CD4-positive, alpha-beta memory T cell (primary cell): ENCODE data around the gene THEMIS. TPM values are rescaled to one million over a fixed set of nuclear protein-coding genes. Genes with fewer than 3 reads are reported as not detected.

Experiments
- CTCF ChIA-PET: fragments of 350-600 bp; sonication (Branson Sonifier 250); formaldehyde crosslinking; loops from one replicate; lab custom pipeline; 2021; ENCODE audit warnings: inconsistent platforms; ENCODE audit not compliant: partially characterized antibody; lab: Charles Lee
- POLR2A ChIA-PET: fragments of 350-600 bp; sonication (Branson Sonifier 250); formaldehyde crosslinking; loops from one replicate; lab custom pipeline; 2021; ENCODE audit not compliant: partially characterized antibody; lab: Charles Lee
- DNase-seq, 5 donors: peaks; one replicate each; pipeline versions ENCODE4 v3.0.0 to v3.0.0-alpha.2; 2020 to 2022; ENCODE audit warnings: mixed read lengths in 1 of 5
- H3K27ac ChIP-seq: one replicate; pipeline ENCODE4 v1.7.0; 2013; ENCODE audit warnings: low read depth, low read length
- H3K27me3 ChIP-seq: 2 replicates; pipeline ENCODE4 v1.7.0; 2013; ENCODE audit warnings: mild to moderate bottlenecking, low read length, moderate library complexity; ENCODE audit not compliant: insufficient read depth
- H3K36me3 ChIP-seq: 2 replicates; pipeline ENCODE4 v1.7.0; 2013; ENCODE audit warnings: mild to moderate bottlenecking, low read length, moderate library complexity; ENCODE audit not compliant: insufficient read depth
- H3K4me1 ChIP-seq: 2 replicates; pipeline ENCODE4 v1.7.0; 2013; ENCODE audit warnings: mild to moderate bottlenecking, low read length, moderate library complexity; ENCODE audit not compliant: insufficient read depth
- H3K4me3 ChIP-seq, 2 donors: one replicate each; pipeline ENCODE4 v1.7.0; 2013; ENCODE audit warnings: low read length in 2 of 2, mild to moderate bottlenecking in 1 of 2
- H3K9me3 ChIP-seq, 2 donors: one replicate each; pipeline ENCODE4 v1.7.0; 2013; ENCODE audit warnings: low read length in 2 of 2, control low read depth in 1 of 2; ENCODE audit not compliant: control insufficient read depth in 1 of 2
- H3K27ac Mint-ChIP-seq, 7 donors: one replicate each; pipeline ENCODE4 v1.8.0; 2020 to 2021; ENCODE audit warnings: mixed read lengths in 7 of 7, mild to moderate bottlenecking in 6 of 7, inconsistent platforms in 3 of 7, moderate library complexity in 3 of 7
- H3K27me3 Mint-ChIP-seq, 2 donors: one replicate each; pipeline ENCODE4 v1.8.0; 2020 to 2021; ENCODE audit warnings: mixed read lengths in 2 of 2
- H3K36me3 Mint-ChIP-seq, 2 donors: one replicate each; pipeline ENCODE4 v1.8.0; 2020 to 2021; ENCODE audit warnings: mixed read lengths in 2 of 2, inconsistent platforms in 1 of 2, mild to moderate bottlenecking in 1 of 2
- H3K4me1 Mint-ChIP-seq, 4 donors: one replicate each; pipeline ENCODE4 v1.8.0; 2020 to 2021; ENCODE audit warnings: mixed read lengths in 4 of 4, mild to moderate bottlenecking in 1 of 4
- H3K4me3 Mint-ChIP-seq, 8 donors: one replicate each; pipeline ENCODE4 v1.8.0; 2020 to 2021; ENCODE audit warnings: mixed read lengths in 8 of 8, mild to moderate bottlenecking in 7 of 8, moderate library complexity in 6 of 8, inconsistent platforms in 3 of 8
- H3K9me3 Mint-ChIP-seq, 8 donors: one replicate each; pipeline ENCODE4 v1.8.0; 2020 to 2021; ENCODE audit warnings: mixed read lengths in 8 of 8, mild to moderate bottlenecking in 5 of 8, inconsistent platforms in 3 of 8, moderate library complexity in 1 of 8
- intact Hi-C: fragments of 100-400 bp; cut with micrococcal nuclease; formaldehyde crosslinking; loops from one replicate; pipeline ENCODE4 v1.15.1; 2023
- polyA plus RNA-seq, 2 donors: library from polyadenylated mRNA; unstranded; fragments of 300-500 nt; fragmentation: Illumina TruSeq; gene quantifications; one replicate each; pipeline ENCODE4 v1.2.3, GENCODE V29; 2021
- total RNA-seq, 2 experiments: library from RNA; stranded (reverse); gene quantifications; one replicate each; pipeline ENCODE4 v1.2.3, GENCODE V29; 2021

The THEMIS gene
- total and polyA plus RNA-seq, 4 experiments from 2014 or later = 58.1 to 112 (median 70.9) TPM

DNA sequence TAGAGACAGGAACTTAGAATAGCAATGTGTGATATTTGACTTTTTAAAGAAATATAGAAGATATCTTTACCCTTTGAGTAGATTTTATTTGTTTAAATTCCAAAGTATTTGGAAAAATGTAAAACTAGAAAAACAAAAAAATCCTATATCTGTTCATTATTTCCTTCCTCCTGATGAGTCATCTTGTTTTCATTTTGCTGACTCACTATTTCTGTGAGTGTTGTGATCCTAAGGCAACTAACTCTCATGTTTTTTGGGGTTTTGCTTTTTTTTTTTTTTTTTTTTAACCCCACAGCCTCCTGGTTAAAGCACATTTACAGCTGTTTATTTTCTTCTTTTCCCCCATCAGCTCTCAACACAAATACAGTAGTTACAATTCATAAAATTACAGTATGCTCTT lies 37.8 kb upstream of the THEMIS start:
- H3K4me1 ChIP-seq = peaks cover 41% of the 10 kb centered on the region
- intact Hi-C loops = no loop called here
- H3K4me3 ChIP-seq = no peak overlapping the region
- Mint-ChIP-seq H3K27ac (peak overlapping the region in 6 of 7 donors; percentile 18 to 85 (median 72)), H3K4me3 (peak overlapping the region in 1 of 8 donors; percentile 64), H3K36me3 (peaks cover 0 to 3% of the 10 kb centered on the region in 2 donors), H3K4me1 (peaks cover 30 to 55% (median 39%) of the 10 kb centered on the region in 4 donors), H3K9me3 (no peaks in the 10 kb centered on the region), H3K27me3 (no peaks in the 10 kb centered on the region)
- H3K27me3 ChIP-seq = no peaks in the 10 kb centered on the region
- no peaks in the 10 kb centered on the region for H3K36me3 ChIP-seq
- ChIA-PET CTCF (interaction anchor here (1.0 to 2.6 kb wide), 3 partner anchors 11 to 83 kb away, joined by 4 to 7 read pairs (median 4); no protein-coding TSS in a partner anchor), POLR2A (interaction anchor here (0.8 to 8.6 kb wide), 4 partner anchors 21 to 39 kb away, joined by 3 to 77 read pairs (median 38); partner anchors contain the start of gene THEMIS)
- DNase-seq = peak in 3 of 5 donors; percentile 22 to 31 (median 30)
- H3K27ac ChIP-seq = no peak overlapping the region
- H3K9me3 ChIP-seq = no peaks in the 10 kb centered on the region

DNA sequence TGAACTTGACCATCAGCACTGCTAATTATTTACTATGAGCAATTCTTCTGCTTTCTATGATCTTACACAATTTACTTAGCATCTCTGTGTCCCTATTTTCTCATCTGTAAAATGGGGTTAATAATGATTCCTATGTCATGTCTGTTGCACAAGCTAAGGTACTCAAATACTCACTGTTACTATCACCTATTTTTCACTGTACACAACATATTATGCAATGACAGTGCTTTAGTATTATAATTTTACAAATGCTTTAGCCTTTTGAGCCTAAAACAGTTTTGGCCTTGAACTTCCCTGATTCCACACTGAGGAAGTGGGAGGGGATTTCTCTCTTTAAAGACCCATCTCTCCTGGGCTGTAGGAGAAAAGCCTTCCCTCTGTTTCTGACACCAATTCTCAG lies 36.9 kb upstream of the THEMIS start:
- Histone ChIP-seq H3K27me3 (no peaks in the 10 kb centered on the region), H3K9me3 (peaks cover 0 to 1% of the 10 kb centered on the region in 2 donors), H3K36me3 (no peaks in the 10 kb centered on the region), H3K4me1 (peaks cover 50% of the 10 kb centered on the region), H3K4me3 (no peak overlapping the region), H3K27ac (no peak overlapping the region)
- Mint-ChIP-seq H3K27ac (peak overlapping the region in 4 of 7 donors; percentile 43 to 85 (median 63)), H3K4me1 (peaks cover 37 to 65% (median 47%) of the 10 kb centered on the region in 4 donors), H3K9me3 (peaks cover 0 to 7% (median 5%) of the 10 kb centered on the region in 8 donors), H3K36me3 (peaks cover 3 to 10% of the 10 kb centered on the region in 2 donors), H3K4me3 (no peak overlapping the region), H3K27me3 (no peaks in the 10 kb centered on the region)
- DNase-seq = no peak
- POLR2A ChIA-PET = interaction anchor here (1.6 to 8.6 kb wide), 4 partner anchors 13 to 38 kb away, joined by 3 to 77 read pairs (median 50); partner anchors contain the start of gene THEMIS
- intact Hi-C loops = no loop called here
- CTCF ChIA-PET = interaction anchor here (1.3 to 2.6 kb wide), 2 partner anchors 12 to 82 kb away, joined by 4 to 7 read pairs; no protein-coding TSS in a partner anchor

DNA sequence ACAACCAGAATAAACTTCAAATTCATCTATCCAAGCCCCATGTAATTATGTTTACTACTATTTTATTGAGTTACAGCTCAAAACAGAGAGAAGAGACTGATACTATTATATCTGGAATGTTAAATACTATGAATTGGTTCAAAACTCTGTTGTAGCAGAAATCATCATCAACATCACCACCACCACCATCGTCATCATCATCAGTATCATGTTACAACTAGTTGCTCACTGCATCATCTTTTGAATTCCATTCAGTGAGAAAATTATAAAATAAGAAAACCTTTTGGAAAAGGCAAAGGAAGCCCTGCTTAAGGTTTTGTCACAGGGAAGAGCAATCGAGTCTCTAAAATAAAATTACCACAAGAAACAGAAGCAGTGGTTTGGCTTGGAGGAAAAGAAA lies 36.2 kb upstream of the THEMIS start:
- POLR2A ChIA-PET = interaction anchor here (1.6 to 8.6 kb wide), 5 partner anchors 14 to 37 kb away, joined by 3 to 77 read pairs (median 27); partner anchors contain the start of gene THEMIS
- H3K27me3 Mint-ChIP-seq = no peaks in the 10 kb centered on the region
- H3K9me3 ChIP-seq = peaks cover 0 to 5% of the 10 kb centered on the region in 2 donors
- peaks cover 38 to 68% (median 48%) of the 10 kb centered on the region in 4 donors for H3K4me1 Mint-ChIP-seq
- no peak overlapping the region for H3K4me3 Mint-ChIP-seq
- no peaks in the 10 kb centered on the region for H3K36me3 ChIP-seq
- intact Hi-C loops = no loop called here
- peaks cover 0 to 11% (median 8%) of the 10 kb centered on the region in 8 donors for H3K9me3 Mint-ChIP-seq
- H3K4me3 ChIP-seq = no peak overlapping the region
- CTCF ChIA-PET = interaction anchor here (1.5 to 2.6 kb wide), 2 partner anchors 31 to 82 kb away, joined by 4 to 7 read pairs; no protein-coding TSS in a partner anchor
- peaks cover 54% of the 10 kb centered on the region for H3K4me1 ChIP-seq
- H3K27ac ChIP-seq = no peak overlapping the region
- H3K27ac Mint-ChIP-seq = peak overlapping the region in 5 of 7 donors; percentile 4 to 75 (median 44)
- no peak for DNase-seq
- H3K27me3 ChIP-seq = no peaks in the 10 kb centered on the region
- H3K36me3 Mint-ChIP-seq = peaks cover 3 to 12% of the 10 kb centered on the region in 2 donors

DNA sequence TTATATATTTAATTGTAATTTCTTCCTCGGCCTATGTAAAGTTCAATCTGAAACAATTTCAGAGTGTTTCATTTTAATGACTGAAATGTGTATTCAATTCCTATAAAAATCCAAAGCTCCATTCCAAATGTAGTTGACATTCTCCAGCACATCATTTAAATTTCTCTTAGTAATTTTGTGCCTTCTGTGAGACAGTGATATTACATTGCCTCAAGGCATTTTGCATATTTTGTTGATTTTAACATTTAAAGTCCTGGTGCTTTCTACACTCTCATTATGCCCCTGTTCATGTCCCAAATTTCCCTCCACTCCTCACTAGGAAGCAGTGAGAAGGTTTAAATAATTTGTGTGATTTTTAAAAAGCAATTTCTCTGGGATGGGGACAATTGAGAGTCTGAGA lies 34.1 kb upstream of the THEMIS start:
- Mint-ChIP-seq H3K27ac (peak overlapping the region; percentile 86 to 97 (median 92)), H3K9me3 (peaks cover 0 to 15% (median 9%) of the 10 kb centered on the region in 8 donors), H3K27me3 (no peaks in the 10 kb centered on the region), H3K4me1 (peaks cover 38 to 68% (median 48%) of the 10 kb centered on the region in 4 donors), H3K4me3 (peak overlapping the region; percentile 41 to 90 (median 76)), H3K36me3 (peaks cover 3 to 12% of the 10 kb centered on the region in 2 donors)
- no peak overlapping the region for H3K4me3 ChIP-seq
- intact Hi-C loops = loop anchor here (1.0 to 2.0 kb wide), 5 partner anchors 12 to 37 kb away; partner anchors contain the start of gene THEMIS
- ChIA-PET POLR2A (interaction anchor here (0.9 to 8.6 kb wide), 18 partner anchors 9 to 55 kb away, joined by 3 to 77 read pairs (median 5); partner anchors contain the start of gene THEMIS), CTCF (interaction anchor here (1.1 to 1.9 kb wide), 6 partner anchors 16 to 37 kb away, joined by 3 to 11 read pairs (median 6); no protein-coding TSS in a partner anchor)
- H3K27ac ChIP-seq = peak overlapping the region; percentile 54
- H3K27me3 ChIP-seq = no peaks in the 10 kb centered on the region
- peaks cover 53% of the 10 kb centered on the region for H3K4me1 ChIP-seq
- no peak for DNase-seq
- no peaks in the 10 kb centered on the region for H3K36me3 ChIP-seq
- H3K9me3 ChIP-seq = peaks cover 0 to 5% of the 10 kb centered on the region in 2 donors

DNA sequence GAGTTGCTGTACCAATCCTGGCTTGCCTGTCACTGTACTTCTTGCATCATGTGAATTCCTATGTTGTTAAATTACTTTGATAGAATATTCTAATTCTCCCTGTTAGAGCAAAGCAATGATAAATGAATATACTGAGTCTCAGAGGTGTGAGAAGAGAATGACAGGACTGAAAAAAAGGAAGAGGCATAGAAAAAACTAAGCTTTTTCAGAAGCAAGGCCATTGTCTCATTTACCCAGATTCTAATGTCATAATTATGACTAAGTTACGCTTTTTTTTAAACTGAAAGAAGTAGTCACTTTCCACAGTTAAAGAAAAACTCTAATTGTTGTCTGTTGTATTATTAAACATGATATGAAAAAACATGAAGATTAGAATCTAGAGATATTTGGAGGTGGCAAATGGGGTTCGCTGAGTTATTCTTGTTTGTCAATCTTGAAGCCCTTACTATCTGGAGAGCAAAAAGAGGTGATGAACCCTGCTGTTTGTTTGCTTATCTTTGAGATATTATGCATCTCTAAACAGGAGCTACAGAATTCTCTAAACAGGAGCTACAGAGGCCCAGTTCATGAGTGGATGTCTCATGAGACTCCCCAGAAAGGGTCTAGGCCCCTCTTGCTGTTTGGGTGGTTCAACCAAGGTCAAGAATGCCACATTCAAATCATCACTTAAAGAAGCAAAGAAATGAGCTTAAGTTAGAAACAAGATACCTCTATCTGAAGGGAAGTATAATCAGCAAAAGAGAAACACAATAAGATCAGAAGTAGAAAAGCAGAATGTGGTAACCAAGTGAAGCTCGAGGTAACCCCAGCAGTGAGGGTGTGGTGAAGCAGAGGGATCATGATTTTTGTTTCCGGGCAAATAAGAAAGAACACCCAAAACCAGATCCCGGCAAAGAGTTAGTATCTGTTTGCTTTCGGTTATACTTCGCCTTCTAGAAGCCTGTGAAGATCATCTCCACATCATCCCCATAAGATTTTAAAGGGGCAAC lies 33.3 kb upstream of the THEMIS start:
- Mint-ChIP-seq H3K27ac (peak overlapping the region; percentile 86 to 97 (median 92)), H3K9me3 (peaks cover 0 to 19% (median 9%) of the 10 kb centered on the region in 8 donors), H3K36me3 (peaks cover 3 to 12% of the 10 kb centered on the region in 2 donors), H3K4me3 (peak overlapping the region; percentile 64 to 90 (median 76)), H3K4me1 (peaks cover 35 to 60% (median 43%) of the 10 kb centered on the region in 4 donors), H3K27me3 (no peaks in the 10 kb centered on the region)
- POLR2A ChIA-PET = interaction anchor here (0.8 to 8.6 kb wide), 18 partner anchors 9 to 54 kb away, joined by 3 to 77 read pairs (median 5); partner anchors contain the start of gene THEMIS
- H3K27me3 ChIP-seq = no peaks in the 10 kb centered on the region
- H3K9me3 ChIP-seq = peaks cover 0 to 5% of the 10 kb centered on the region in 2 donors
- CTCF ChIA-PET = interaction anchor here (1.1 to 1.9 kb wide), 5 partner anchors 15 to 38 kb away, joined by 4 to 11 read pairs (median 6); no protein-coding TSS in a partner anchor
- H3K27ac ChIP-seq = peak overlapping the region; percentile 54
- intact Hi-C loops = loop anchor here (1.0 to 2.0 kb wide), 5 partner anchors 11 to 38 kb away; partner anchors contain the start of gene THEMIS
- peaks cover 45% of the 10 kb centered on the region for H3K4me1 ChIP-seq
- no peak overlapping the region for H3K4me3 ChIP-seq
- no peaks in the 10 kb centered on the region for H3K36me3 ChIP-seq
- peak; percentile 65 to 78 (median 65) for DNase-seq

DNA sequence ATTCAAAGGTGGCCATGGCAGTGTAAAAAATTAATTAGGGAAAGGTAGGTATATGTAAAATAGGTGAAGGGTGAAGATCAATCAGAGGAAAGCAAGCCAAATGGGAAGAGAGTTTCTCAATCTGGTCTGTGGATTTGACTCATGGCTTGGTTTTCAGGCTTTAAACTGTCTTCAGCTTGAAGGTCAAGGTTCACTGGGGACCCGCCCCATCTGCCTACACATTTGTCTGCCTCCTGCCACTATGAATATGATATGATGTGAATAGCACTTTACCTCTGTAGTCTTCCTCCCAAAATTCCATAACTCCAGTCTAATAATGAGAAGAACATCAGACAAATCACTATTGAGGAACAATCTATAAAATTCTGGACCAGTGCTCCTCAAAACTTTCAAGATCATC lies 32.3 kb upstream of the THEMIS start:
- Mint-ChIP-seq H3K4me3 (peak overlapping the region in 3 of 8 donors; percentile 27 to 90 (median 40)), H3K4me1 (peaks cover 27 to 50% (median 38%) of the 10 kb centered on the region in 4 donors), H3K36me3 (peaks cover 9 to 16% of the 10 kb centered on the region in 2 donors)

More for the DNA sequence above, 32.3 kb upstream of the THEMIS start:
- Histone ChIP-seq H3K36me3 (no peaks in the 10 kb centered on the region), H3K27ac (no peak overlapping the region), H3K9me3 (peaks cover 0 to 5% of the 10 kb centered on the region in 2 donors), H3K4me1 (peaks cover 36% of the 10 kb centered on the region), H3K4me3 (no peak overlapping the region), H3K27me3 (no peaks in the 10 kb centered on the region)
- POLR2A ChIA-PET = interaction anchor here (1.1 to 7.0 kb wide), 2 partner anchors 16 to 32 kb away, joined by 3 to 77 read pairs; partner anchors contain the start of gene THEMIS
- H3K27me3 Mint-ChIP-seq = no peaks in the 10 kb centered on the region
- CTCF ChIA-PET = no interaction called here
- H3K27ac Mint-ChIP-seq = peak overlapping the region; percentile 66 to 95 (median 86)
- H3K9me3 Mint-ChIP-seq = peaks cover 0 to 25% (median 14%) of the 10 kb centered on the region in 8 donors
- intact Hi-C loops = no loop called here
- DNase-seq = no peak
